ENCODE data around the gene DPT.

DPT gene

GRCh38 chr1:168700575-168701268 lies 28.3 kb downstream of the DPT start:
- no peak for DNase-seq (ENCODE audit: low read depth in 2 of 2)

- DNase-seq (ENCODE audit: low read depth in 2 of 2) = no peak
Measured at GRCh38 chr1:168698453-168698852, 30.6 kb downstream of the DPT start.

- DNase-seq (ENCODE audit: low read depth in 2 of 2) = no peak
Measured at GRCh38 chr1:168697356-168698126, 31.5 kb downstream of the DPT start.

- DNase-seq (ENCODE audit: low read depth in 2 of 2) = no peak
Measured at GRCh38 chr1:168696125-168696760, 32.8 kb downstream of the DPT start.

- DNase-seq (ENCODE audit: low read depth in 2 of 2) = no peak
Measured at GRCh38 chr1:168693872-168694238, 35.2 kb downstream of the DPT start.

GRCh38 chr1:168693197-168693871 lies 35.7 kb downstream of the DPT start:
- no peak for DNase-seq (ENCODE audit: low read depth in 2 of 2)

GRCh38 chr1:168692472-168692871 lies 36.5 kb downstream of the DPT start:
- DNase-seq (ENCODE audit: low read depth in 2 of 2) = no peak

- DNase-seq (ENCODE audit: low read depth in 2 of 2) = no peak
Measured at GRCh38 chr1:168691541-168691940, 37.5 kb downstream of the DPT start.

- no peak for DNase-seq (ENCODE audit: low read depth in 2 of 2)
Measured at GRCh38 chr1:168689726-168690602, 39.0 kb downstream of the DPT start.

- DNase-seq (ENCODE audit: low read depth in 2 of 2) = no peak
Measured at GRCh38 chr1:168689327-168689657, 39.7 kb downstream of the DPT start.

GRCh38 chr1:168688644-168689326 lies 40.2 kb downstream of the DPT start:
- DNase-seq (ENCODE audit: low read depth in 2 of 2) = no peak

GRCh38 chr1:168687816-168688215 lies 41.2 kb downstream of the DPT start:
- no peak for DNase-seq (ENCODE audit: low read depth in 2 of 2)

- DNase-seq (ENCODE audit: low read depth in 2 of 2) = no peak
Measured at GRCh38 chr1:168686666-168687065, 42.3 kb downstream of the DPT start.

- DNase-seq (ENCODE audit: low read depth in 2 of 2) = no peak
Measured at GRCh38 chr1:168683871-168684270, 45.1 kb downstream of the DPT start.

- DNase-seq (ENCODE audit: low read depth in 2 of 2) = no peak
Measured at GRCh38 chr1:168676861-168677260, 52.1 kb downstream of the DPT start.

- no peak for DNase-seq (ENCODE audit: low read depth in 2 of 2)
Measured at GRCh38 chr1:168676029-168676812, 52.8 kb downstream of the DPT start.

GRCh38 chr1:168673974-168674683 lies 54.9 kb downstream of the DPT start:
- DNase-seq (ENCODE audit: low read depth in 2 of 2) = no peak

GRCh38 chr1:168672278-168672677 lies 56.7 kb downstream of the DPT start:
- DNase-seq (ENCODE audit: low read depth in 2 of 2) = no peak

GRCh38 chr1:168671782-168672181 lies 57.2 kb downstream of the DPT start:
- no peak for DNase-seq (ENCODE audit: low read depth in 2 of 2)

Measured in activated CD8-positive, alpha-beta memory T cell treated with anti-CD3 and anti-CD28 coated beads for 4 hours (primary cell).